Neural cell (in vitro differentiated cells): ENCODE data around the gene CCDC150. TPM values are rescaled to one million over a fixed set of nuclear protein-coding genes. Genes with fewer than 3 reads are reported as not detected.

Source experiments
- H2AFZ ChIP-seq: fragments of 200-600, 300-800 bp; sonication (generic), shearing (Covaris generic); 2 replicates; pipeline ENCODE4 v1.6.0; 2014; ENCODE audit warnings: low read depth, mild to moderate bottlenecking, antibody characterized with exemption, low read length, moderate library complexity
- H3F3A ChIP-seq: fragments of 200-600 bp; shearing (Covaris generic); 2 replicates; pipeline ENCODE4 v1.6.1; 2016; ENCODE audit warnings: mild to moderate bottlenecking, moderate library complexity, mixed read lengths, antibody characterized with exemption, low read length; ENCODE audit not compliant: insufficient read depth, poor library complexity, severe bottlenecking
- H3K27ac ChIP-seq: fragments of 200-600, 300-800 bp; sonication (generic), shearing (Covaris generic); 2 replicates; pipeline ENCODE4 v1.5.1; 2014; ENCODE audit warnings: mild to moderate bottlenecking, low read length, moderate library complexity
- H3K27me3 ChIP-seq: fragments of 300-800, 200-600 bp; sonication (generic), shearing (Covaris generic); 2 replicates; pipeline ENCODE4 v1.6.0; 2014; ENCODE audit warnings: mild to moderate bottlenecking, low read depth, low read length, moderate library complexity; ENCODE audit not compliant: insufficient read depth
- H3K36me3 ChIP-seq: fragments of 300-800, 200-600 bp; sonication (generic), shearing (Covaris generic); 2 replicates; pipeline ENCODE4 v1.5.1; 2014; ENCODE audit warnings: mild to moderate bottlenecking, antibody characterized with exemption, low read length, moderate library complexity; ENCODE audit not compliant: insufficient read depth
- H3K4me2 ChIP-seq: fragments of 300-800, 200-600 bp; sonication (generic), shearing (Covaris generic); 2 replicates; pipeline ENCODE4 v1.6.0; 2014; ENCODE audit warnings: mild to moderate bottlenecking, low read length
- H3K4me3 ChIP-seq: fragments of 300-800, 200-600 bp; sonication (generic), shearing (Covaris generic); 2 replicates; pipeline ENCODE4 v1.5.1; 2014; ENCODE audit warnings: mild to moderate bottlenecking, low read length, moderate library complexity
- H3K79me2 ChIP-seq: fragments of 200-600 bp; shearing (Covaris generic); replicated peaks from 2 replicates; pipeline ENCODE4 v1.6.0; 2014; ENCODE audit warnings: mild to moderate bottlenecking, low read length, moderate library complexity; ENCODE audit not compliant: insufficient read depth
- H3K9ac ChIP-seq: fragments of 300-800, 200-600 bp; sonication (generic), shearing (Covaris generic); 2 replicates; pipeline ENCODE4 v1.6.1; 2016; ENCODE audit warnings: mild to moderate bottlenecking, low read length, mixed read lengths
- H3K9me2 ChIP-seq: fragments of 200-600 bp; shearing (Covaris generic); 2 replicates; pipeline ENCODE4 v1.6.1; 2016; ENCODE audit warnings: mild to moderate bottlenecking, low read length, mixed read lengths; ENCODE audit not compliant: insufficient read depth
- H3K9me3 ChIP-seq: fragments of 200-600, 300-800 bp; sonication (generic), shearing (Covaris generic); 2 replicates; pipeline ENCODE4 v1.6.1; 2016; ENCODE audit warnings: mild to moderate bottlenecking, mixed run types, low read length, moderate library complexity, mixed read lengths
- H4K20me1 ChIP-seq: fragments of 200-600 bp; shearing (Covaris generic); 2 replicates; pipeline ENCODE4 v1.6.1; 2016; ENCODE audit warnings: mild to moderate bottlenecking, mixed run types; ENCODE audit not compliant: insufficient read depth
- CTCF ChIP-seq: fragments of 450-650 bp; IDR thresholded peaks from 2 replicates; pipeline ENCODE4 v1.5.1; 2014; ENCODE audit warnings: antibody characterized with exemption, mild to moderate bottlenecking, moderate library complexity; ENCODE audit not compliant: poor library complexity, severe bottlenecking
- EP300 ChIP-seq: fragments of 450-650 bp; conservative IDR thresholded peaks from 2 replicates; pipeline ENCODE4 v1.6.1; 2014; ENCODE audit warnings: antibody characterized with exemption, mild to moderate bottlenecking, moderate library complexity; ENCODE audit not compliant: poor library complexity, severe bottlenecking
- EZH2 ChIP-seq: fragments of 200-600, 300-800 bp; shearing (Covaris generic), sonication (generic); IDR thresholded peaks from 2 replicates; pipeline ENCODE4 v1.6.1; 2014; ENCODE audit warnings: antibody characterized with exemption, low read length, borderline replicate concordance, mild to moderate bottlenecking; ENCODE audit not compliant: insufficient read depth, poor library complexity, severe bottlenecking
- MXI1 ChIP-seq: fragments of 450-650 bp; conservative IDR thresholded peaks from 2 replicates; pipeline ENCODE4 v1.6.1; 2014; ENCODE audit warnings: antibody characterized with exemption, mild to moderate bottlenecking; ENCODE audit not compliant: poor library complexity, severe bottlenecking
- POLR2AphosphoS5 ChIP-seq: IDR thresholded peaks from 2 replicates; pipeline ENCODE4 v1.6.1; 2012
- RAD21 ChIP-seq: fragments of 450-650 bp; conservative IDR thresholded peaks from 2 replicates; pipeline ENCODE4 v1.6.1; 2014; ENCODE audit warnings: antibody characterized with exemption, mild to moderate bottlenecking, moderate library complexity
- REST ChIP-seq: IDR thresholded peaks from 2 replicates; pipeline ENCODE4 v1.6.1; 2012; ENCODE audit warnings: borderline replicate concordance
- SMC3 ChIP-seq: fragments of 450-650 bp; conservative IDR thresholded peaks from 2 replicates; pipeline ENCODE4 v1.6.1; 2014; ENCODE audit warnings: antibody characterized with exemption, mild to moderate bottlenecking, moderate library complexity; ENCODE audit not compliant: poor library complexity
- TAF1 ChIP-seq: IDR thresholded peaks from 2 replicates; pipeline ENCODE4 v1.6.1; 2012; ENCODE audit warnings: low read depth
- polyA plus RNA-seq: library from polyadenylated mRNA; depleted of rRNA; stranded (reverse); fragments of >200 nt; gene quantifications from 2 replicates; pipeline ENCODE4 v1.2.3, GENCODE V29; 2014

CCDC150 gene
- polyA plus RNA-seq, 1 donor from 2014 or later: 0.57 TPM

GRCh38 chr2:196712867-196713266 lies 73.4 kb downstream of the CCDC150 start (continued):
- TF ChIP-seq REST: no peak

- Histone ChIP-seq H3K27ac (no peak overlapping the region), H3K27me3 (no peaks in the 10 kb centered on the region), H3K4me2 (no peak overlapping the region), H4K20me1 (no peaks in the 10 kb centered on the region), H3K79me2 (no peaks in the 10 kb centered on the region), H3K9me3 (no peaks in the 10 kb centered on the region), H3K9me2 (no peaks in the 10 kb centered on the region), H2AFZ (no peak overlapping the region), H3F3A (no peaks in the 10 kb centered on the region), H3K4me3 (no peak overlapping the region), H3K36me3 (no peaks in the 10 kb centered on the region), H3K9ac (no peak overlapping the region)
- TF ChIP-seq EZH2: no peak
- no peak for TF ChIP-seq RAD21
- no peak for TF ChIP-seq CTCF
- no peak for TF ChIP-seq TAF1
- TF ChIP-seq SMC3: no peak
Measured at GRCh38 chr2:196718419-196719109, 79.0 kb downstream of the CCDC150 start.

- TF ChIP-seq EZH2 (no peak), RAD21 (no peak), SMC3 (no peak), EP300 (no peak), REST (no peak), TAF1 (no peak), MXI1 (no peak), CTCF (no peak), POLR2AphosphoS5 (no peak)
- Histone ChIP-seq H3F3A (no peaks in the 10 kb centered on the region), H3K79me2 (no peaks in the 10 kb centered on the region), H3K4me2 (no peak overlapping the region), H3K27ac (no peak overlapping the region), H3K36me3 (no peaks in the 10 kb centered on the region), H3K9me3 (no peaks in the 10 kb centered on the region), H3K9me2 (no peaks in the 10 kb centered on the region), H3K27me3 (no peaks in the 10 kb centered on the region), H4K20me1 (no peaks in the 10 kb centered on the region), H2AFZ (no peak overlapping the region), H3K9ac (no peak overlapping the region), H3K4me3 (no peak overlapping the region)
Measured at GRCh38 chr2:196719110-196719872, 79.8 kb downstream of the CCDC150 start.
